HG02642 (cell line): ENCODE data around the gene IRF4.

ENCODE experiments used
- ATAC-seq: cut with Tn5 transposase; IDR thresholded peaks from one replicate; pipeline ENCODE4 v1.9.1; 2021; ENCODE audit warnings: mild to moderate bottlenecking; ENCODE audit not compliant: unreplicated experiment, poor library complexity

IRF4 gene

DNA sequence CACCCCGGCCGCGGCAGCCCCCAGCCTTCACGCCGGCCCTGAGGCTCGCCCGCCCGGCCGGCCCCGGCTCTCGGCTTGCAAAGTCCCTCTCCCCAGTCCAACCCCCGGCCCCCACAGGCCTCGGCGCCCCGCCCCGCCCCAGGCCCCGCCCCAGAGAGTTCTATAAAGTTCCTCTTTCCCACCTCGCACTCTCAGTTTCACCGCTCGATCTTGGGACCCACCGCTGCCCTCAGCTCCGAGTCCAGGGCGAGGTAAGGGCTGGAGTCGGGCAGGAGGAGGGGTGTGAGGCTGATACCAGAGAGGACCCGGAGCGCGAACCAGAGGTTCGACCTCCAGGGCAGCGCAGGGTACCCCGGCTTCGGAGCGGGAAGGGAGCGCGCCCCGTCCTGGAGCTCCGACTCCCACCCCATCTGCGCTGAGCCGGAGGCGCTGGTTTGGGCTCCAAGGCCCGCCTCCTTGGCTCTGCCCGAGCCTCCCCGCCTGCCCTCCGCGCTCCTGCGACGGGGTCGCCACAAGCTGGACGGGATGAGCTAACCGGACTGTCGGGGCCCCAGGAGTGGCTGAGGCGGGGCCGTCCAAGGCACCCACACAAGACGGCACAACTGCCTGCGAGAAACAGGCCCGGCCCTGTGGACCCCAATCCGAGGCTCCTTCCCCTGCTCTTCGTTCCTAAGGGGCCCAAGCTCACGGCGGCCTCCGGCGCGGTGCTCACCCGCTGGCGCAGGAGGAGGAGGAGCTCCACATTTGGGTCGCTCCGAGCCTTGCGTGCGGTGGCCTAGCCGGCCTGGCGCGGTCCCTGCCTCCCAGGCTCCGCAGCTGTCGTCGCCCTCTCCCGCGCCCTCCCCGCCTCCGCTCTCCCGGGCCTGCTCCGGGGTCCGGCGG lies at the start of gene IRF4:
Gene IRF4, plus strand, starts transcription at position 194 of the 882 bp plus-strand sequence. CDS start 1,401 bp downstream, outside the sequence.
- ATAC-seq: peak; percentile 49

DNA sequence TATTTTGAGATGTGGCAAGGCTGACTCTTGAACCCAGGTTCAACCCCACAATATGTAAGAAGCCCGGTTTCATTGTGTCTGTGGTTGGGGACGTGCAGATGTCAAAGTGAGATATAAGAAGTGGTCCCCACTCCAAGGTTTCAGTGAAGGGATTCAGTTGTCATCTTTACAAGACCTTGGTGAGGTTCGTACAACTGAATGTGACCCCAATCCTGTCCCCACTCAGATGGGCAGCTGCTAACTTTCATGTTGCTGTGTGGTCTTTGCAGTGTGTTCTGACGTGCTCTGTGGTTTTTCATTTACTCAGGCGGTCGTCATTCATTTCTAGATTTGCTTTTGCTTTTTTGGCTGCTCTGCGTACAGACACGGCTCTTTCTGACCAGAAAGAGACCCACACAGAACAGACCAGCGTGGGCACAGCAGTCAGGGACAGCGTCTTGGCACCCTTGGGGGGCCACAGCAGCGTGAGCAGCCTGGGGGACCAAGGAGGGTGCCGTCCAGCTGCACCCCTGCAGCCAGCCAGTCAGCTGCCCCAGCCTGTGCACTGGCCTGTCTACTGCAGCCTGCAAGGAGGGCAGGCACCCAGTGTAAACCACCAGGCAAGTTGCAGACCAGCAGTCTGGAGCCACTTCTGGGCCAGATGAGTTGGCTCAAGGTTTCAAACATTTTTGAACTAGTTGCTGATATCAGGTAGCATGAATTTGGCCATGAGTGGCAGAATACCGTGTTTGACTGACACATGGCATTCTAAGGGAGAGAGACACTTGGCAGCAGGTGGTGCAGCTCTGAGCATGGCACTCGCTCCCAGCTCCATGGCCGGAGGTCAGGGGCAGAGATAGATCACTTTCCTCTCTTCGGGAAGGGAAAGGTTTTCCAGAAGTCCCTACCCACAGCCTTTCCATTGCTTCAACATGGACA lies 49.4 kb upstream of the IRF4 start:
- ATAC-seq: peak; percentile 52

DNA sequence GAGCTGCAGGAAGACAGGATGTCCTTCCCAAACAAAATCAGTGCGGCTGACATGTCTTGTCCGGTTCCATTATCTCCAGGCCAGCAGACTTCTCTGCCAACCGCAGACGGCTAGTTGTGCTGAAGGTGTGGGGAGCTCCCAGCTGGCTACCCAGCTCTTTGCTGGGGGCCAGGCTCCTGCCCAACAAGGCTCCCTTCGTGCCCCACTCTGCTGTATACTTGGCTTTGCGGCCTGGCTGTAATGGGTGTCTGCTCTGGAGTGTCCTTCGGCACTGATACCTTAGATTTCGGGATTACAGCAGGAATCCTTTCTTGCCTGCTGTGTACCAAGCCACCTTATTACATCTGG lies 48.7 kb upstream of the IRF4 start:
- no peak for ATAC-seq

DNA sequence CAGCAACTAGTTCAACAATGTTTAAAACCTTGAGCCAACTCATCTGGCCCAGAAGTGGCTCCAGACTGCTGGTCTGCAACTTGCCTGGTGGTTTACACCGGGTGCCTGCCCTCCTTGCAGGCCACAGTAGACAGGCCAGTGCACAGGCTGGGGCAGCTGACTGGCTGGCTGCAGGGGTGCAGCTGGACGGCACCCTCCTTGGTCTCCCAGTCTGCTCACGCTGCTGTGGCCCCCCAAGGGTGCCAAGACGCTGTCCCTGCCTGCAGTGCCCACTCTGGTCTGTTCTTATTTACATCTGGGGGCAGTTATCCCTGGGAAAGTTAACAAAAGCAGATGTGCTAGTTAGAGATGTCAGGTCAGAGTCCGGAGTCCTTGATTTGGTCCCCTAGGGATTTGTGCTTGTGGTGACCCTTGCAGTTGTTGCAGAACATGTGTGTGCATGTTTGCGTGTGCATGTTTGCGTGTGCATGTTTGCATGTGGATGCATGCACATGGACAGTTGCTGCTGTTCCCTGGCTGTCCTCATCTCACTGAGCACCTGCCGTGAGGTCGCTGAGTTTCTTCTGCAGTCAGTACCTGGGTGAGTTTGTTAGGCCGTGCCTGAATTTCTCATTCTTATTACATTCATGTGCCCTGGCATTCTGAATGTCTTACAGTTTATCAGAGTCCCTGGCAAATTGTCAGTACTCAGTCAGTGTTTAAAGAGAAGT lies 48.2 kb upstream of the IRF4 start:
- no peak for ATAC-seq

DNA sequence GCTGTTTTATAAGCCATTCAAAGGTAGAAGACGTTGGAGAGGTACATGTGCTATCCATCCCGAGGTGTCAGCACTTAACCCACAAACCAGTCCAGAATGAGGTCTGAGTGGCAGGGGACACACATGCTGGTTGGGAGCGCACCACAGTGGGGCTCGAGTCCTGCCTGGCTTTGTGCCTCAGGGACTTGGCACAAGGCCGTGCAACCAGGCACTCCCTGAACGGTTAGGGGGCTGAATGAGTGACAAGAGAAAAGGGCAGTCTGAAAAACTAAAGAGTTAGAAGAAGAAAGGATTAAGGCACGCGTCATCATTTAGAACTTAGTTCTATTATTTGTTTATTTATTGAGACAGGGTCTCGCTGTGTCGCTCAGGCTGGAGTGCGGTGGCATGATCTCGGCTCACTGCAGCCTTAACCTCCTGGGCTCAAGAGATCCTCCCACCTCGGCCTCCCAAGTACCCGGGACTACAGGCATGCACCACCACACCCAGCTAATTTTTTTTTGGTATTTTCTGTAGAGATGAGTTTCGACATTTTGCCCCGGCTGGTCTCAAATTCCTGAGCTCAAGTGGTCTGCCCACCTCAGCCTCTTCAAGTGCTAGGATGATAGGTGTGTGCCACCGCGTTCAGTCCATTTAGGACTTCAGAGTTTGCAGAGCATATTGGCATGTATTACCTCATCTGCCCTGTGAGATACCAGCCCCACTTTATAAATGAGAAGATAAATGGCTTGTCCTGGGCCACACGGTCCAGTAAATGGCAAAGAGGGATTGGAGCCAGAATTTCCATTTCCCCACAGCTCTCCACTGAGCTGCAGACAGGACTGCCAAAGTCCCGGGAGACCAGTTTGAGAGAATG lies 47.4 kb upstream of the IRF4 start:
- ATAC-seq: no peak

DNA sequence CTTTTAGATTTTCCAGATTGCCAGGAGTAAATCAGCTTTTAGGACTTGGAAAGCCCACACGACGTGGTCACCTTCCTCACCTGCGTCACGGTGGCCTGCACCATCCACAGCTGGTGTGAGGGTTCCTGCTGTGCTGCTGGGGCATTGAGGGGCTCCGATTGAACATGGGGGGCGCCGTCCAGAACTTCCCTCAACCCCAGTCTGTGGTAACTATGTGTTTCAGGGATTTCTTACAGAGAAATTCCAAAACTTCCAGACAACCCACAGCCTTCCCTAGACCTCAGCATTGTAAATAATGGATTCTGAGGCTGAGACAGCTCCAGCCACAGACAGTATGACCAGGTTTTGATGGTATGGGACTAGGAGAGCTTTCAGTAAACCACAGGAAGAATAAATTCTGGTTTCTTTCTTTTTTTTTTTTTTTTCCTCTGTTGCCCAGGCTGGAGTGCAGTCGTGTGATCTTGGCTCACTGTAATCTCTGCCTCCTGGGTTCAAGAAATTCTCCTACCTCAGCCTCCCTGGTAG lies 46.7 kb upstream of the IRF4 start:
- no peak for ATAC-seq

DNA sequence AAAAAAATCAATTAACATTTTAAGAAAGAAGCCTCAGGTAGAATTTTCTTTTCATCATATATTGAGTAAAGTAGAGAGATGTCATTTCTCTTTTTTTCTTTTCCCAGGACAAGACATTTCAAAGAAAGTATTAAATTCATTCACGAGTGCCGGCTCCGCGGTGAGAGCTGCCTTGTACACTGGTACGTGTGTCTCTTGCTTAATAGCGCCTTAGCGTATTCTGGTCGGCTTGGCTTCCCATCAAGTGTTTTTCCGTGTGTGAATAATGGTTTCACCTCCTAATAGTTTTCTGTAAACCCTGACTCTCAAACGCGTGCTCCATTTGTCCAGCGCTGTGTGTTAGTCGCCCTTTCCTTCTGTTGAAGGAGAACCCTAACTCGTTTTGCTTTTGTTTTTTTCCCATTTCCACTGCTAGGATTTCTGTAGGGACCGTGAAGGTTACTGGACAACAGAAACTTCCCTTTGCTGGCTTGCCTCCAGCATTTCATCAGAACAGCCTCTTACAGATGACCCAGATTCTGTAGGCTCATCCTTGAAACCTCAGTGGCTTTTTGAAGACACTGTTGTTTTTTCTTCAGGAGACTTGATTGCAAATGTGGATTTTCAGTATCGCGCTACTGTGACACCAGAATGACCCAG lies 45.7 kb upstream of the IRF4 start:
- no peak for ATAC-seq

DNA sequence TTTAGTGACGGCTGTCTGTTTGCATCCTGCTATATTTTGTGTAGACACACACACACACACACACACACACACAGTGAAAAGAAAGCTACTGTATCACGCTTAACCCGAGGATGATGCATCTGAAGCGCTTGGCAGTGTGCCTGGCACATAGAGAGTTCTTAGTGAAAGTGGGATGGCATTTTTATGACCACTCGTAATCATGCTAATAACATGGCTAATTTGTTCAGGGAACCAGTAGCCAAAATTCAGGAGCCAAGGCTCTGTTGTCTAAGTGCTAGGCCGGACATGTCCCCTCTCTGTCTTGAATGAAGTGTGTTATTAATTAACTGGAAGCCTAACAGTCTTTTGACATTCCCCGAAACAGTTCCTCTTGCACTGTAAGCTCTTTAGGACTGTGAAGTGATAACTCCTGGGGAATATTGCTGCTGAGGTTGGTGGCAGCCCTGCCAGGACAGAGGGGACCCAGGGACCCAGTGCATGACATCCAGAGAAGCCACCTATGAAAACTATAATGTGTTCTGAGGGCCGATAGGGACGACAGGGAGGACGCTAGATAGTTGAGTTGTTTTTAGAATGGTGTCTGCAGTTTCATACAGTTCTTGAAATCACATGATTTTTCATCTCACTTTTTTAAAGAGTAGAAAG lies 45.0 kb upstream of the IRF4 start:
- ATAC-seq: no peak

DNA sequence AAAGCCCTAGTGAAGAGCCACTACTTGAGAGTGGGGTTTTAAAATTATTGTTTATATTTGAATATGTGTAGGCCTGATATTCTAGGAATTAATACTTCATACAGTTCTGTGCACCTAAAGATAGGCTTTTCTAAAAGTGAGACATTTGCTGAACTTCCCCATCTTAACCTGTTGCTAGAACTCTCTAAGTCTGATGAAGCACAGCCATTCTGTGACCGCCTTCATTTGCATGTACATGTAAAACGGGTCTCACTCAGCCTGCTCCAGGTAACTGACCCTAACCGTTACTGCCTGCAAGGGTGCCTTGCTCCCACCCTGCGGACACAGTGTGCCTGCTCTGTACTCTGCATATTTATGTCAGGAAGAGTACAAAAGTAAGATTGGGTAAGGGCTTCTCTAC lies 44.3 kb upstream of the IRF4 start:
- ATAC-seq: peak; percentile 72

DNA sequence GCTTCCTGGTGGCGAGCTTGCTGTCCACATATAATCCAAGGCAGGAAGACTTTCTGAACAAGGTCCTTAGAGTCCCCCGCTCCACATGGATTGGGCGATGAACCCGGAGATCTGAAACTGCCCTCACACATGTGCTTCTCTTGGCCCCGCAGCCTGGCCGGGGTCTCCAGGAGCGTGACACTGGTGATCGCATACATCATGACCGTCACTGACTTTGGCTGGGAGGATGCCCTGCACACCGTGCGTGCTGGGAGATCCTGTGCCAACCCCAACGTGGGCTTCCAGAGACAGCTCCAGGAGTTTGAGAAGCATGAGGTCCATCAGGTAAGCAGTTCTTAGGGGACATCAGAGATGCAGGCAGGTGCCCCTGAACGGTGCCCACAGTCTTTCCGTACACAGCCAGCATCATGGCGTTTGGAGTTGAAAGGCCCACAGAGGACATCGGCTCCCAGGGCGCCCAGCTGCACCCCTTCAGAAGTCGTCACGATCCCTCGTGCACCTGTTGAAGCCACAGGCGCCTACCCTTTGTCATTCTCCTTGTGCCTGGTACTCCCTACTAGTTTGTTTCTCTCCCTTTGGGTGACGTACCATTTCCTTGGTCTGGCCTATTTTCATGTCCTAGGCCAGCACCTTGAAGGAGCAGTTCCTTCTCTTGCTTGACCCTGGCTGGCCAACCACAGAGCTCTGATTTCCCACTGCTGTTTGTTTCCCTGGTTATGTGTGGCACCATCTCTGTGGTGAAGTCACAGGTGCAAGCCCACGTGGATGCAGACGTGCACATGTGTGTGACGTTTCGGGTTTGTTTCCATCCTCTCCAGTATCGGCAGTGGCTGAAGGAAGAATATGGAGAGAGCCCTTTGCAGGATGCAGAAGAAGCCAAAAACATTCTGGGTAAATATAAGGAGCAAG lies 43.3 kb upstream of the IRF4 start:
- ATAC-seq: no peak

DNA sequence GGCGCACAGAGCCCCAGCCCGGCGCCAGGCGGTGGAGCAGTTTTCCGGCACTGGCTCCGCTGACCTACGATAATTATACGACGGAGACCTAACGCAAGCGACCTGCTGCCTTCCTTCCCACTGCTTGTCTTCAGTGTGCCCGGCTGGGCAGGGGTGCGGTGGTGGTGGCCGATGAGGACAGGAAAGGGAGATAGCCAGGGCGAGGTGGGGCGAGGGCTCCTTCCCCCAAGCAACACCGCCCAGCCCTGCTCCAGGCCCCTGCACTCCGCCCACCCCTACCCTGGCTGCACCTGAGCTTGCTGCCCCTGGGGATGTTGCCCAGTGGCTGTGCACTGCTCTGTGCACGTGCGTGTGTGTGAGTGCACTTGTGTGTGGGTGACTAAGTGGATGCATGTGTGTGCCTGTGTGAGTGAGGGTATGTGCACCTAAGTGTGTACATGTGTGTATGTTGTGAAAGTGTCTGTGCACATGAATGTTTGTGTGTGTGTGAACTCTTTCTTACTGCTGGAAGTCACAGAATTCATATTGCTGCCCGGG lies 42.6 kb upstream of the IRF4 start:
- no peak for ATAC-seq

DNA sequence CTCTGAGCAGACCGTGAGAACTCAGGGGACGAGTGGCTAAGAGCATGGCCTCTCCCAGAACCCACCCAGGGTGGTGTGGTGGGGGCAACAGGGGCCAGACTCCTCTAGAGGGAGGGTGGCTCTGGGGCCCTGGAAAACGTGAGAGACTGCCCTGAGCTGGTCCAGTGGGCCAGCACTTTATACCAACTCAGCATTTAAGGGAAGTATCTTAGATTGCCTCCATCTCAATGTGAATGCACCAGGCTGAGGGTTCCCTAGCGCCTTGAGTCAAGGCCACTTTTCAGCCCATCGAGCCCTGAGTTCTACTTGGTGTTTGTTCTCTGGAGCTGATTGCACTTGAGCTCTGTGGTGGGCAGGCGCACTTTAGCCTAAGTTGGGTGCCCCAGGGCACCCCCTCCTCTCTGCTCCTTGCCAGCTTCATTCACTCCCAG lies 42.0 kb upstream of the IRF4 start:
- ATAC-seq: no peak

DNA sequence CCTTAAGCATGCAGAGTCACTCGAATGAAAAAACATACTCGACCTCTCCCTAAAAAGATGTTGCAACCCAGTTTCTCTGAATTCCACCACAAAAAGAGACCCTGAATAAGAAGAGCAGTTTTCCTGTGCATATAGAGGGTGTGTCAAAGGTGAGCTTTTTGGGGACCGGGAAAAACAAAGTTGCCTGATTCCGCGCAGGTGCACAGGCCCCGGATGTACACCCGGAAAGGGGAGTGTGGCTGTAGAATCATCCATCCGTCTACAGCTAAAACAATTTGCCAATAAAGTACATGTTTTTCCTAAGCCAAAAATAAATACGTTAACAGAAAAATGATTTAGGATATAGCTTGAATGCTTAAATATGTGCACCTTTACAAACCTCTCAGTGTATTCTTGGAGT lies 41.2 kb upstream of the IRF4 start:
- no peak for ATAC-seq

DNA sequence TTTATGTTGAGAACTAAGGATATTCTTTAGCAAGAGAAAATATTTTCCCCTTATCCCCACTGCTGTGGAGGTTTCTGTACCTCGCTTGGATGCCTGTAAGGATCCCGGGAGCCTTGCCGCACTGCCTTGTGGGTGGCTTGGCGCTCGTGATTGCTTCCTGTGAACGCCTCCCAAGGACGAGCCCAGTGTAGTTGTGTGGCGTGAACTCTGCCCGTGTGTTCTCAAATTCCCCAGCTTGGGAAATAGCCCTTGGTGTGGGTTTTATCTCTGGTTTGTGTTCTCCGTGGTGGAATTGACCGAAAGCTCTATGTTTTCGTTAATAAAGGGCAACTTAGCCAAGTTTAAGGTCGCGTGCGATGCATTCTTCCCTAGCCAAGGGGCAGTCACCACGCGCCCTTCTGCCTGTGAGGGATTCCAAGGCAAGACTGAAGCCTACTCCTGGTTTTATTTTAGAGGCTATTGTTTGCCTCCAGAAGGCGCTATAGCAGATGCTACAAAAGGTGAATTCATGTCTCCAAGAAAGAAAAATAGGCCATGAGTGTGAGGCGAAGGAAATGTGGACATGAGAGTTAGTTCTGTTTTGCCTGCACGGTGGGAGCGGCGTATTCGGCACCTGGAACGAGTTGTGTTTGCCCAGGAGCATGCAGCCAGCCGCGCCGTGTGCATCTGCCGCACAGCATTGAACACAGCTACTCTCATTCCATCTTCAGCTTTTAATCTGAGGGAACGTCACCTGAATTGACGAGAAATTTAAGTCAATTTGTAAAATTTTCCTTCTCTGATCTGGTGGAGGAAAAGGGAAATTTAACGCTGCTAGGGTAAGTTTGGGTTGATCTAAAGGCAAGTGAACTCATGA lies 40.3 kb upstream of the IRF4 start:
- no peak for ATAC-seq

DNA sequence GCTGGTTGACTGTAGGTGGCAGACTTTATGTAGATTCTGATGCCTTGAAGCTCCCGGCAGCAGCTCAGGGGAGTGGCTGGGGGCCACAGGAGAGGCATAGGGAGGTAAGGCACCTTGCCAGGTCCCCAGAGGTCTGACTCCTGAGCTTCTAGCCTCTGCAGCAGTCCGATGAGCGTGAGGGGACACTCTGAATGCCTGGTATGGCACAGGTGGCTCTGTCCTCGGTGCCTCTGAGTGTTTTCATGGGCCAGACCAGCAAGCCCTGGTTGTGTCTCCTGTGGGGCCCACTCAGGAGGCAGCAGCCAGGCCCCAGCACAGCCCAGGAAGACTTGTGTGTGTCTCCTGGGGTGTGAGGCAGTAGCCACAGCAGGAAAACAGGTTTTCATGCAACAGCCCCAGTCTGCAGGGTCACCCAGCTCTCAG lies 39.7 kb upstream of the IRF4 start:
- ATAC-seq: no peak

DNA sequence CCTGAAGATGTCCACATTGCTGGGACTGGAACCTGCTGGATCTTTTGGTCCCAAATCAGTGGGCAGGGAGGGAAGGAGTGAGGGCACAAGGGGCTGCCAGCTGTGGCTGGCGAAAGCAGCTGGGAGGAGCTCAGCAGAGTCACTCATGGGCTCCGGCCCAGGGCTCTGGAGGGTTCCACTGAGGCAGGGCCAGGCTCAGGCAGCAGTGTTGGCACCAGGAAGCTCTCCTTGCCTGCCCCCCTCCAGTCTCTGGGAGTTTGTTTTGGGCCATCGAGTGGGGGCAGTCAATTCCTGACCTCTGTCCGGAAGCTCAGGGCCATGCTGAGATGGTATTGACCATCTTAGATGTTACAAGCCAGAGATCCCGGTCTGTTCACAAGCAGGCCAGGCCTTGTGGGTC lies 39.1 kb upstream of the IRF4 start:
- ATAC-seq: no peak
